Right lobe of liver (tissue), 6 donors: Measurements from ENCODE around the gene IRF4. TPM values are rescaled to one million over a fixed set of nuclear protein-coding genes. Genes with fewer than 3 reads are reported as not detected.

ENCODE experiments used
- ATAC-seq, 4 donors: fragments of 200-7000 bp; cut with Tn5 transposase; one replicate each; pipeline ENCODE4 v1.9.1; 2020; ENCODE audit warnings: mild to moderate bottlenecking in 4 of 4, moderate library complexity in 4 of 4
- DNase-seq, 3 donors: peaks; one replicate each; pipeline ENCODE4 v3.0.0-alpha.2; 2020
- H3K27ac ChIP-seq, 3 donors: fragments of 200-600 bp; one replicate each; pipeline ENCODE4 v1.8.0; 2022
- H3K27me3 ChIP-seq, 2 donors: fragments of 200-600 bp; one replicate each; pipeline ENCODE4 v1.8.0; 2022
- H3K36me3 ChIP-seq, 4 donors: fragments of 200-600 bp; sonication (generic) in 1 of 4; one replicate each; pipeline versions ENCODE4 v1.5.1 to v1.8.0; 2017 to 2022; ENCODE audit warnings: control low read depth in 1 of 4
- H3K4me1 ChIP-seq, 4 donors: fragments of 200-600 bp; sonication (generic) in 1 of 4; one replicate each; pipeline versions ENCODE4 v1.5.1 to v1.8.0; 2017 to 2022; ENCODE audit warnings: control low read depth in 1 of 4
- H3K4me3 ChIP-seq, 3 donors: fragments of 200-600 bp; one replicate each; pipeline ENCODE4 v1.8.0; 2022
- H3K9me3 ChIP-seq, 4 donors: fragments of 200-600 bp; sonication (generic) in 1 of 4; one replicate each; pipeline versions ENCODE4 v1.5.1 to v1.8.0; 2017 to 2022; ENCODE audit warnings: control low read depth in 1 of 4
- CTCF ChIP-seq, 4 donors: fragments of 200-600 bp in 3 of 4; fragments of 450-650 bp in 1 of 4; IDR thresholded peaks; one replicate each; pipeline versions ENCODE4 v1.5.1 to v1.8.0; 2016 to 2022; ENCODE audit warnings: antibody characterized with exemption in 4 of 4, mild to moderate bottlenecking in 2 of 4
- POLR2A ChIP-seq: fragments of 450-650 bp; IDR thresholded peaks from one replicate; pipeline ENCODE4 v1.6.1; 2017; ENCODE audit warnings: antibody characterized with exemption, mild to moderate bottlenecking
- WGBS: methylation state at CpG from one replicate; pipeline ENCODE4 v1.1.6; 2018; ENCODE audit warnings: low coverage, low lambda C conversion rate; ENCODE audit not compliant: insufficient coverage; ENCODE audit errors: missing lambda C conversion rate; 5-methylcytosine and 5-hydroxymethylcytosine counted together
- intact Hi-C, 2 donors: fragments of 100-400 bp; cut with DNase I; formaldehyde crosslinking; loops; one replicate each; pipeline versions ENCODE4 v1.11.2 to v1.14.1; 2022
- total RNA-seq, 6 experiments: library from RNA; depleted of rRNA in 2 of 6; stranded (reverse); fragments of >200 nt in 2 of 6; fragmentation: NEBNext Ultra II Directional in 3 of 6; extraction: Animal tissue kit (Norgen Biotek cat#: 25700) in 3 of 6; gene quantifications; one replicate each; pipeline versions ENCODE4 v1.1.0 to v1.2.4, GENCODE V29; 2016 to 2023
- donor health status: DM: no; HTN: yes; CAD: no.
- donor health status: DM: no; HTN: no; CAD: no.
- donor health status: DM: no; HTN: no; CAD: no.
- donor health status: DM: no; HTN: yes; CAD: no.
- donor health status: DM: no; HTN: yes; CAD: no.

The IRF4 gene
- total RNA-seq, 6 experiments from 2014 or later: 0.24 to 5.0 (median 1.6) TPM

GRCh38 chr6:448296-449056, 56.9 kb downstream of the IRF4 start:
- H3K4me3 ChIP-seq: no peak overlapping the region
- no peaks in the 10 kb centered on the region for H3K4me1 ChIP-seq
- ATAC-seq: no peak
- intact Hi-C loops: no loop called here
- DNase-seq: no peak
- no peaks in the 10 kb centered on the region for H3K36me3 ChIP-seq
- no peaks in the 10 kb centered on the region for H3K9me3 ChIP-seq
- TF ChIP-seq POLR2A (no peak), CTCF (IDR thresholded peaks at IDR 0.05) (no peak)
- H3K27me3 ChIP-seq: no peaks in the 10 kb centered on the region
- H3K27ac ChIP-seq: no peak overlapping the region
- WGBS: 74% methylated on average over 16 of the region's 19 CpGs

DNA sequence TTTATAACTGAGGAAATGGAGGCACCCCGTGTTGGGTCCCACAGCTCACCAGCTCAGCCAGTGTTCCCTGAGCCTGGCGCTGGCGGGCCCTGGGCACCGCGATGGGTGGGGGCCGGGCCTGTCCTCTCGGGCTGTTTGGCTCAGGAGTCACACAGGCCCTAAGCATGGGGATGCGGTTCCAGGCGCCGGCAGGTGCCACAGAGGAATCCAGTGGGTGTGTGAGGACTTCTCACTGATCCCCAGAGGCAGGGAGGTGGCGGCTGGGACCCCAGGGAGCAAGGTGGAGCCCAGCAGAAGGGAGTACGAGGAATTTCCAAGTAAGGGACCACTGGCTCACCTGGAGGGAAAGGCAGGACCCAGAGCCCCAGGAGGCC, 57.5 kb downstream of the IRF4 start:
- no peak overlapping the region for H3K27ac ChIP-seq
- no peaks in the 10 kb centered on the region for H3K9me3 ChIP-seq
- H3K4me3 ChIP-seq: no peak overlapping the region
- H3K4me1 ChIP-seq: no peaks in the 10 kb centered on the region
- TF ChIP-seq POLR2A (no peak), CTCF (IDR thresholded peaks at IDR 0.05) (no peak)
- WGBS: 70% methylated on average over 7 of the region's 12 CpGs
- H3K27me3 ChIP-seq: no peaks in the 10 kb centered on the region
- DNase-seq: no peak
- ATAC-seq: no peak
- intact Hi-C loops: no loop called here
- H3K36me3 ChIP-seq: no peaks in the 10 kb centered on the region

- ATAC-seq (no peak), DNase-seq (no peak)
- intact Hi-C loops: no loop called here
- no peaks in the 10 kb centered on the region for H3K36me3 ChIP-seq
- no peaks in the 10 kb centered on the region for H3K9me3 ChIP-seq
- no peaks in the 10 kb centered on the region for H3K27me3 ChIP-seq
- H3K27ac ChIP-seq: no peak overlapping the region
- H3K4me3 ChIP-seq: no peak overlapping the region
- TF ChIP-seq CTCF (IDR thresholded peaks at IDR 0.05): no peak
- TF ChIP-seq POLR2A: no peak
- 69% methylated on average over 5 of the region's 62 CpGs for WGBS
- H3K4me1 ChIP-seq: no peaks in the 10 kb centered on the region
These were observed 58.2 kb downstream of the IRF4 start for GRCh38 chr6:449486-450419.

DNA sequence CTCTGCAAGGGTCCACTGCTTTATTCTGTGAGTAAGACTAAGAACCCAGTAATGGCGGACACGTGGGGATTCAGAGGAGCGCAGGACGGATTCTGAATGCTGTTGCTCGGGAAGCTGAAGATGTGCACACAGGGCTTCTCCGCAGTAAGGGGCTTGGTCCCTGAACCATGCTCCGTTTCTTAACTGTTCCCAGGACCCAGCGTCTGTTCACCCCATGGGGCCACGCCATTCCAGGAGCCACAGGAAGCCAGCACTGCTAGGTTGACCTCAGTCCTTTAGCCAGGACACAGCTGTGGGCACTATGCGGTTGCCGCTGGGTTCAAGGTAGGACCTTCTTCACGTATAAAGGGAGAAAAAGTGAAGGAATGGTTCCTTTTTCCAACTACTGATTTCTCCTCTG, 59.8 kb downstream of the IRF4 start:
- no peak overlapping the region for H3K4me3 ChIP-seq
- no peak overlapping the region for H3K27ac ChIP-seq
- no peak for DNase-seq
- H3K27me3 ChIP-seq: no peaks in the 10 kb centered on the region
- no peaks in the 10 kb centered on the region for H3K36me3 ChIP-seq
- no peaks in the 10 kb centered on the region for H3K4me1 ChIP-seq
- ATAC-seq: no peak
- TF ChIP-seq POLR2A (no peak), CTCF (IDR thresholded peaks at IDR 0.05) (no peak)
- intact Hi-C loops: no loop called here
- no peaks in the 10 kb centered on the region for H3K9me3 ChIP-seq
- 63% methylated on average over 4 of the region's 12 CpGs for WGBS
